HG03097 (cell line): ENCODE data around the gene ALG1L2.
"Not testable (repeated sequence)": the region's sequence is repeated elsewhere in the genome, so short reads cannot be mapped to it uniquely, and the experiment has no call there.

ENCODE experiments used
- ATAC-seq: cut with Tn5 transposase; IDR thresholded peaks from one replicate; pipeline ENCODE4 v1.9.1; 2021; ENCODE audit not compliant: unreplicated experiment, low FRiP score

Gene ALG1L2

GRCh38 chr3:130081351-130081881, at the start of gene ALG1L2:
ALG1L2 (plus strand) TSS chr3:130081831; CDS start chr3:130082017, 186 bp downstream.
- no peak for ATAC-seq

GRCh38 chr3:130037126-130037815, 44.4 kb upstream of the ALG1L2 start:
- not testable (repeated sequence) for ATAC-seq

GRCh38 chr3:130042736-130043135, 38.9 kb upstream of the ALG1L2 start:
- not testable (repeated sequence) for ATAC-seq

GRCh38 chr3:130043658-130044057, 38.0 kb upstream of the ALG1L2 start:
- not testable (repeated sequence) for ATAC-seq

DNA sequence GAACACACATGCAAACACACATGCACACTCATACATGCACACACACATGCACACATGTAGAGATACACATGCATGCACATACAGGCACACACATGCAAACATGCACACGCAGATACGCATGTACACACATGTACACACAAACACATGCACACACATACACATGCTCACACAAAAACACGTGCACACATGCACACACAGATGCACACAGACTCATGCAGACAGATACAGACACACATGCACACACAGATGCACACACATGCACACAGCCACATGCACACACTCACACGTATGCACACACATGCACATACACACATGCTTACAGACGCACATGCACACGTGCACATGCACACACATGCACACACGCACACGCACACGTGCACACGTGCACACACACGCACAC, 37.3 kb upstream of the ALG1L2 start:
- ATAC-seq: no peak

- ATAC-seq: no peak
Measured at GRCh38 chr3:130048726-130049125, 32.9 kb upstream of the ALG1L2 start.

DNA sequence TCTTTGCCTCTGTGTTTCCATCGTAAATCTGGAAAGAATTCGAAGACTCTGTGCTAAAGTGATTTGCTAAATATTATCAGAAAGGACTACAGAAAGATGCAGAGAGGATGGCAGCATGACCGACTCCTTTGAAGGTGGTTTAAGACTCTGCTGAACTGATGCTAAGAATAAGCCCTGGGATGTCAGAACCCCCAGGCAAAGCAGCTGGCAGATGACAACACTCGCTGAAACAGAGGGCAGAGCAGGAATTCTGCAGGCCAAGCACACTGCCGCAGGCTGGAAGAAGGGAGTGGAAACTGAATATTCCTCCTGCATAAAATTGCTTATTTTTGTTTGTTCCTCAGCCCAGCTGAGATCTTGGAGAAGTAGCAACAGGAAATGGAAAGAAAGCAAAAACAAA, 29.3 kb upstream of the ALG1L2 start:
- ATAC-seq: not testable (repeated sequence)

- not testable (repeated sequence) for ATAC-seq
Measured at GRCh38 chr3:130052965-130053364, 28.7 kb upstream of the ALG1L2 start.

DNA sequence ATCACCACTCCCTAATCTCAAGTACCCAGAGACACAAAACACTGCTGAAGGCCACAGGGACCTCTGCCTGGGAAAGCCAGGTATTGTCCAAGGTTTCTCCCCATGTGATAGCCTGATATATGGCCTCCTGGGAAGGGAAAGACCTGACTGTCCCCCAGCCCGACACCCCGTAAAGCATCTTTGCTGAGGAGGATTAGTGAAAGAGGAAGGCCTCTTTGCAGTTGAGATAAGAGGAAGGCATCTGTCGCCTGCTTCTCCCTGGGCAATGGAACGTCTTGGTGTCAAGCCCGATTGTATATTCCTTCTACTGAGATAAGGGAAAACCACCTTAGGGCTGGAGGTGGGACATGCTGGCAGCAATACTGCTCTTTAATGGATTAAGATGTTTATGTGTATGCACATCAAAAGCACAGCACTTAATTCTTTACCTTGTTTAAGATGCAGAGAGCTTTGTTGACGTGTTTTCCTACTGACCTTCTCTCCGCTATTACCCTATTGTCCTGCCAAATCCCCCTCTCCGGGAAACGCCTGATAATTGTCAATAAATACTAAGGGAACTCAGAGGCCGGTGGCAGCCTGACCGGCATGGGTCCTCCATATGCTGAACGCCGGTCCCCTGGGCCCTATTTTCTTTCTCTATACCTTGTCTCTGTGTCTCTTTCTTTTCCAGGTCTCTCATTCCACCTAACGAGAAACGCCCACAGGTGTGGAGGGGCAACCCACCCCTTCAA, 23.9 kb upstream of the ALG1L2 start:
- ATAC-seq: not testable (repeated sequence)

- ATAC-seq: not testable (repeated sequence)
Measured at GRCh38 chr3:130058267-130058657, 23.4 kb upstream of the ALG1L2 start.

DNA sequence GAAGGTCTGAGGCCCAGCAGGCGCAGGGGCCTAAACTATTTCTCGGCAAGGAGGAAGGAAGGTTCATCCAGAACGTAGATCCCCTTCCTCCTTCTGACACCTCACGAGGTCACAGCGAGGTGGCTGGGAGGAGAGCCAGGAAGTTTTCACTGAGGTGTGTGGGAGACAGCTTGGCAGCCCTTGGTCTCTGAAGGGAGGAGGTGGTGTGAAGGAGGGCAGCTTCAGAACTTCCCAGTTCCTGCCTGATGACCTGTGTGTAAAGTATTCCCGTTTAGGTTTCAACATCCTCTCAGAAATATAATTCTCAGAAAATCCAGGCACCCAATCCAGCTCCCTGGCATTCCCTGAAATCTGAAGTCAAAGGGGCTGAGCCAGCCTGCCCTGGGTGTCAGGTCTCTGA, 22.9 kb upstream of the ALG1L2 start:
- not testable (repeated sequence) for ATAC-seq

- ATAC-seq: not testable (repeated sequence)
Measured at GRCh38 chr3:130059162-130059561, 22.5 kb upstream of the ALG1L2 start.

- no peak for ATAC-seq
Measured at GRCh38 chr3:130073582-130073981, 8.0 kb upstream of the ALG1L2 start.

DNA sequence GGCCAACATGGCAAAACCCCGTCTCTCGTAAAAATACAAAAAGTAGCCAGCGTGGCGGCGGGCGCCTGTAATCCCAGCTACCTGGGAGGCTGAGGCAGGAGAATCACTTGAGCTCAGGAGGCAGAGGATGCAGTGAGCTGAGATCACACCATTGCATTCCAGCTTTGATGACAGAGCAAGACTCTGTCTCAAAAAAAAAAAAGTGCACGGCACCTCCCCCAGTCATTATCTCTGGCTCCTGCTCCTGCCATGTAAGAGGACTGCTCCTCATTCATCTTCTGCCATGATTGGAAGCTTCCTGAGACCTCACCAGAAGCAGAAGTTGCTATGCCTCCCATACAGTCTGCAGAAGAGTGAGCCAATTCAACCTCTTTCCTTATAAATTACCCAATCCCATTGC, 4.0 kb upstream of the ALG1L2 start:
- no peak for ATAC-seq

GRCh38 chr3:130083363-130084090, 1.9 kb downstream of the ALG1L2 start:
- not testable (repeated sequence) for ATAC-seq

GRCh38 chr3:130084436-130084980, 2.9 kb downstream of the ALG1L2 start:
- ATAC-seq: no peak

GRCh38 chr3:130085881-130086280, 4.2 kb downstream of the ALG1L2 start:
- no peak for ATAC-seq

- not testable (repeated sequence) for ATAC-seq
Measured at GRCh38 chr3:130086628-130087027, 5.0 kb downstream of the ALG1L2 start.

GRCh38 chr3:130088061-130088460, 6.4 kb downstream of the ALG1L2 start:
- no peak for ATAC-seq

DNA sequence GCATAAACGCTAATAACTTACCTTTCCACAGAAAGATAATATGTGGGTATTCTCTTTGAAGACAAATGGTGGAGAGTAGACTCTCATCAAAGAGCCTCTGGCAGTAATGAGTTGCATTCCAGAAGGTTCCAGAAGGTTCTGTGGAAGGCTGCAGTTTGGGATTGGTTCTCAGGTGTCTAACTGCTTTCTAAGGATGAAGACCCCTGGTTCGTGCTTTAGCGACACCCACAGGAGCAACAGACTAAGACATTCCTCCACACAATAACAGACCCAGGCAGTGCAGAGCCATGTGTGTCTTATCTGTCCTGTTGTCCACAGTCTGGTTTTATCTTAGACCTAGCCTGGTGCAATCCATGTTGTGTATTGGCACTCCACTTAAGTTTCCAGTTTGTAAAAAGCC, 9.1 kb downstream of the ALG1L2 start:
- not testable (repeated sequence) for ATAC-seq

DNA sequence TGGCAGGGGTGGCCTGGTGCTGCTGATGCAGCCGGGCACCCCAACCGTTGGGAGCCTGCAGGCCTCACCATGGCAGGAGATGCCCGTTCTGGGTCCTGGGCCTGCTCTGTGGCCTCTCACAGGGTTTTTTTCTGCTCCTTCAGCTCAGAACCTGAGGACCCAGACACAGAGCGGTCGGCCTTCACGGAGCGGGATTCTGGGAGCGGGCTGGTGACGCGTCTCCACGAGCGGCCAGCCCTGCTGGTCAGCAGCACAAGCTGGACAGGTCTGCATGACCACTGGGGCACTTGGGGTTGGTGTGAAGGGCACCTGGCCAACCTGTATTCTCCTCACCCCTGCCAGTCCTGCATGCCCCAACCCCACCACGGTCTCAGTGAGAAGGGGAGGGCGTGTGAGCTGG, 10.3 kb downstream of the ALG1L2 start:
- ATAC-seq: no peak
